Heart left ventricle (tissue), 13 donors: ENCODE data around the gene MOCS2.

Experiments used
- CTCF ChIP-seq, 12 donors: fragments of 200-600 bp; sonication (generic) in 4 of 12; IDR thresholded peaks; one replicate each; pipeline versions ENCODE4 v1.5.0 to v1.8.0; 2018 to 2022; ENCODE audit warnings: antibody characterized with exemption in 12 of 12, mild to moderate bottlenecking in 5 of 12
- POLR2A ChIP-seq, 2 donors: fragments of 450-650 bp; IDR thresholded peaks; one replicate each; pipeline ENCODE4 v1.6.1; 2017; ENCODE audit warnings: antibody characterized with exemption in 2 of 2, mild to moderate bottlenecking in 2 of 2, moderate library complexity in 2 of 2
- donor health status: ischemic (EF 13 %, LVEDD 7.1; RV severe dilation, severe dysfunction).
- donor health status: DM: no; HTN: yes; CAD: no.
- donor health status: DM: no; HTN: no; CAD: no.
- donor health status: ischemic (EF 25% LVEDD 6.9; RV normal size, moderate dysfunction).
- donor health status: ischemic (EF 25% LVEDD 5.7; RV mildly dilated, moderate dysfunction).
- donor health status: ischemic (EF 35%, LVEDD 5.7; RV mildly dilated, moderate dysfunction).
- donor health status: nonischemic (EF 11% LVEDD 7.7; RV severe dilation, severe dysfunction).
- donor health status: DM: yes; HTN: yes; CAD: no.
- donor health status: PGD.
- donor health status: ischemic (EF 29% LVEDD 5.4; RV normal size, mild dysfunction).
- donor health status: nonischemic (EF 23%, LVEDD 6.1; RV moderate dilation, normal function).

- TF ChIP-seq CTCF (IDR thresholded peaks at IDR 0.05): no peak
- TF ChIP-seq POLR2A (IDR thresholded peaks at IDR 0.05): no peak
Observed at GRCh38 chr5:53111139-53111538, 1.6 kb upstream of the MOCS2 start.
